ENCODE data around the gene SND1.

The SND1 gene

GRCh38 chr7:127845522-127846214, 193.7 kb downstream of the SND1 start:
- Mint-ChIP-seq H3K4me1 (peaks cover 4% of the 10 kb centered on the region), H3K27me3 (no peaks in the 10 kb centered on the region), H3K4me3 (no peak overlapping the region), H3K9me3 (no peaks in the 10 kb centered on the region), H3K36me3 (peaks cover 65% of the 10 kb centered on the region), H3K27ac (no peak overlapping the region)
- no peak for ATAC-seq

- Mint-ChIP-seq H3K36me3 (peaks cover 64% of the 10 kb centered on the region), H3K4me3 (no peak overlapping the region)
These were observed 195.6 kb downstream of the SND1 start for GRCh38 chr7:127847641-127848040.

DNA sequence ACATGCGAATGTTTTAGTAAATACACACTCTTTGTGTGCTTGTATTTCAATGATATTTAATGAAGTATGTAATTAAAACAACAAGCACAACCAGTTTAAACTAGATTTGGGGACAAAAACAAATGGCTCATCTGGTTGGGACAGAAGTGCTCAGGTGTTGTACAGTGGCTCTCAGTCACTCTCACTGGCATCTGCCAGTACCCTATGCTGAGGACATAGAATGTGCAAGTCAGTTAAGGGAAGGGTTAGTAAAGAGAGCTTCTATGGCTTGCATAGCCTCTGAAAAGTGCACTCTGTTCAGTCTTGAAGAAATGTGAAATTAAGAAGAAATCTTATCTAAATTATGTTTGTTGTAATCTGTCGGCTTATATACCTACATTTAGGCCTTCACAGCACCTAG, 196.2 kb downstream of the SND1 start:
- no peak overlapping the region for H3K27ac Mint-ChIP-seq
- H3K36me3 Mint-ChIP-seq: peaks cover 58% of the 10 kb centered on the region
- H3K4me3 Mint-ChIP-seq: no peak overlapping the region
- H3K9me3 Mint-ChIP-seq: no peaks in the 10 kb centered on the region
- no peaks in the 10 kb centered on the region for H3K27me3 Mint-ChIP-seq
- no peak for ATAC-seq
- peaks cover 9% of the 10 kb centered on the region for H3K4me1 Mint-ChIP-seq

More at GRCh38 chr7:127847641-127848040, 195.6 kb downstream of the SND1 start:
- Mint-ChIP-seq H3K27me3 (no peaks in the 10 kb centered on the region), H3K27ac (no peak overlapping the region), H3K9me3 (no peaks in the 10 kb centered on the region), H3K4me1 (peaks cover 9% of the 10 kb centered on the region)
- ATAC-seq: no peak

- H3K27ac Mint-ChIP-seq: no peak overlapping the region
- H3K4me1 Mint-ChIP-seq: peaks cover 12% of the 10 kb centered on the region
- peaks cover 46% of the 10 kb centered on the region for H3K36me3 Mint-ChIP-seq
- H3K9me3 Mint-ChIP-seq: no peaks in the 10 kb centered on the region
- no peak overlapping the region for H3K4me3 Mint-ChIP-seq
- no peak for ATAC-seq
- H3K27me3 Mint-ChIP-seq: no peaks in the 10 kb centered on the region
These were observed 198.2 kb downstream of the SND1 start for GRCh38 chr7:127850195-127850594.

- peaks cover 35% of the 10 kb centered on the region for H3K4me1 Mint-ChIP-seq
- no peak for ATAC-seq
These were observed 202.4 kb downstream of the SND1 start for GRCh38 chr7:127854383-127854782.

DNA sequence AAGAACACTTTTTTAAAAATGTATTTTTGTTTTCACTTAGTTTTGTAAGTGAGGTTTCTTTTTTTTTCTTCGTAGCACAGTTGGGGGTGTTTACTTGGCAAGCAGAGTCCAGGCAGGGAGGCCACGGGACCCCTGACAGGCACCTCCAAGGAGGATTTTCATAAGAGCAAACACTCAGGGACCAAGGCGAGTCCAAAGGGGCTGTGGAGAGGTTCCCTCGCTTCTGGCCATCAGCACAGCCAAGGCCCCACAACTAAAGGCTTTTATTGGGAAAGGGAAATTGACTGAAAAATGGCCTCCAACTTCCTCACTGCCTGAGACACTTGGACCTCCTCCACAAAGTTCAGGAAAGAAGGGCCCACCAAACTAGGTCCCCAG, 205.5 kb downstream of the SND1 start:
- Mint-ChIP-seq H3K9me3 (no peaks in the 10 kb centered on the region), H3K27me3 (no peaks in the 10 kb centered on the region), H3K27ac (no peak overlapping the region), H3K4me1 (peaks cover 31% of the 10 kb centered on the region), H3K36me3 (peaks cover 35% of the 10 kb centered on the region), H3K4me3 (no peak overlapping the region)
- ATAC-seq: no peak

More at GRCh38 chr7:127854383-127854782, 202.4 kb downstream of the SND1 start:
- no peaks in the 10 kb centered on the region for H3K9me3 Mint-ChIP-seq
- H3K4me3 Mint-ChIP-seq: no peak overlapping the region
- H3K36me3 Mint-ChIP-seq: peaks cover 48% of the 10 kb centered on the region
- H3K27me3 Mint-ChIP-seq: no peaks in the 10 kb centered on the region
- peak overlapping the region; percentile 30 for H3K27ac Mint-ChIP-seq

- Mint-ChIP-seq H3K27ac (peak overlapping the region; percentile 39), H3K36me3 (peaks cover 35% of the 10 kb centered on the region), H3K27me3 (no peaks in the 10 kb centered on the region), H3K4me3 (no peak overlapping the region), H3K4me1 (peaks cover 31% of the 10 kb centered on the region), H3K9me3 (no peaks in the 10 kb centered on the region)
- no peak for ATAC-seq
These were observed 206.3 kb downstream of the SND1 start for GRCh38 chr7:127858091-127858914.

- H3K27ac Mint-ChIP-seq: peak overlapping the region; percentile 39
- no peaks in the 10 kb centered on the region for H3K27me3 Mint-ChIP-seq
- H3K4me3 Mint-ChIP-seq: no peak overlapping the region
- H3K4me1 Mint-ChIP-seq: peaks cover 31% of the 10 kb centered on the region
- H3K36me3 Mint-ChIP-seq: peaks cover 34% of the 10 kb centered on the region
- H3K9me3 Mint-ChIP-seq: no peaks in the 10 kb centered on the region
- no peak for ATAC-seq
These were observed 206.9 kb downstream of the SND1 start for GRCh38 chr7:127858915-127859189.

DNA sequence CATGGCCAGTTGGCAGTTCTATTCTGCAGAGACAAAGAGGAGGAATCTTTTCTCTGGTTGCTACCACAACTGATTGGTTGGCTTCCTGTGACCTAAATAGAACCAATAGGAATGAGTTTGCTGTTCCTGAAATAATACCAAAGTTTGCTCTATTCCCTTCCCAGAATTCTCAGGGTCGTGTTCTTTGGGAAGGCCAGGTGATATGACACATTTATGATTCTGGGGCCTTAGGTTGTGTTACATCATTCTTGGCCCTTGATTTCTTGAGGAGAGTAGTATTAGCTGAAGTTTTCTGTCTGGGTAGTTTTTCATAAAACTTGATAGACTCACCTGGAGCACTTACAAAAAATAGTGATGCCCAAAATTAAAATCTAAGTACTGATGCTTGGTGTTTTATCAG, 207.3 kb downstream of the SND1 start:
- no peak overlapping the region for H3K4me3 Mint-ChIP-seq
- peaks cover 31% of the 10 kb centered on the region for H3K36me3 Mint-ChIP-seq
- no peak overlapping the region for H3K27ac Mint-ChIP-seq
- no peaks in the 10 kb centered on the region for H3K9me3 Mint-ChIP-seq
- peaks cover 31% of the 10 kb centered on the region for H3K4me1 Mint-ChIP-seq
- ATAC-seq: no peak
- no peaks in the 10 kb centered on the region for H3K27me3 Mint-ChIP-seq

DNA sequence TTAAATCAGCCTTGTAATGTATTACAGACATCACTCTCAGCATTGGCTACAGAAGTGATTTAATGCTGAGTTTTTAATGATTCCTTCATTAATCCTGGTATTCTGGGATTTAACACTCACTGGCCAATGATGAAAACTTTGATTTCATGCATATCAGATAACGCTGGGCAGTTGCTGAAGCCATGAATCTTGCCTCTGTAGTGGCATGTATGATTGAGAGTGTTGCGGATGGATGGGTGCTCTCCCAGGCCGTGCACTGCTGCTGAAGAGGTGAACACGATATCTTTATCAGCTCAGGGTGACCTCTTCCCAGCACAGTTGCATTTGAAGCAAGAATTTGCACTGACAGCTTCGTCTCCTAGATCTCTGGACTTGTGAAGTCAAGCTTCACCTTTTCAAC, 210.5 kb downstream of the SND1 start:
- H3K4me3 Mint-ChIP-seq: no peak overlapping the region
- H3K9me3 Mint-ChIP-seq: no peaks in the 10 kb centered on the region
- peaks cover 12% of the 10 kb centered on the region for H3K4me1 Mint-ChIP-seq
- no peak overlapping the region for H3K27ac Mint-ChIP-seq
- peaks cover 49% of the 10 kb centered on the region for H3K36me3 Mint-ChIP-seq
- no peaks in the 10 kb centered on the region for H3K27me3 Mint-ChIP-seq
- no peak for ATAC-seq

DNA sequence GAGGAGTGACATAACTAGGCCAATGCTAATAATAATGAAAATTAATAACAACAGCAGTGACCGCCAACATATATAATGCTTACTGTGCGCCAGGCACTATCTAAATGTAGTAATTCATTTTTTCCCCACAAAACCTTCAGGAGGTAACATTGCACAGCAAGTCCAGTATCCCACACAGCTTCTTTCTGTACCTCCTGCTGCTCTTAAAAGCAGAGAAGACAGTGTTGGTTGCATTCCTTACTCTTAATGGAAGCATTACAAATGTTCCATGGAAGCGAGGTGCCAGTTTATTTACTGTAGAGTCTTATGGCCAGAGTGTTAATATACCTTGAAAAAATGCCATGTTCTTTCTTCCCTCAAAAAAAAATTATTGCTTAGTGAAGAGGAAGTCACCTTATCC, 211.1 kb downstream of the SND1 start:
- H3K27ac Mint-ChIP-seq: no peak overlapping the region
- no peak for ATAC-seq
- H3K27me3 Mint-ChIP-seq: no peaks in the 10 kb centered on the region
- no peaks in the 10 kb centered on the region for H3K9me3 Mint-ChIP-seq
- no peak overlapping the region for H3K4me3 Mint-ChIP-seq
- H3K4me1 Mint-ChIP-seq: peaks cover 9% of the 10 kb centered on the region
- H3K36me3 Mint-ChIP-seq: peaks cover 51% of the 10 kb centered on the region

DNA sequence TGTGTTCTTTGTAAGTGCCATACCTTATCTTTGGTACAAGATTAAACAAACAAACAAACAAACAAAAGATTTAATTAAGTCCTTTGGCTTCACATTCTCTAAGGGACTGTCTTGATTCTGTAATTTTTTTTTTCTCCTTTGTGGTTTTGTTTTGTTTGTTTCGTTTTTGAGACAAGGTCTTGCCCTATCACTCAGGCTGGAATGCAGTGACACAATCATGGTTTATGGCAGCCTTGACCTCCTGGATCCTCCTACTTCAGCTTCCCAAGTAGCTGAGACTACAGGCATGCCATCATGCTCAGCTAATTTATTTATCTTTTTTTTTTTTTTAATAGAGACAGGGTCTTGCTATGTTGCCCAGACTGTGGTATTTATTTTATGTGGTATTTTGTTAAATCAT, 213.5 kb downstream of the SND1 start:
- ATAC-seq: no peak
- peaks cover under 1% of the 10 kb centered on the region for H3K4me1 Mint-ChIP-seq
- H3K9me3 Mint-ChIP-seq: no peaks in the 10 kb centered on the region
- no peaks in the 10 kb centered on the region for H3K27me3 Mint-ChIP-seq
- no peak overlapping the region for H3K27ac Mint-ChIP-seq
- peaks cover 58% of the 10 kb centered on the region for H3K36me3 Mint-ChIP-seq
- no peak overlapping the region for H3K4me3 Mint-ChIP-seq

DNA sequence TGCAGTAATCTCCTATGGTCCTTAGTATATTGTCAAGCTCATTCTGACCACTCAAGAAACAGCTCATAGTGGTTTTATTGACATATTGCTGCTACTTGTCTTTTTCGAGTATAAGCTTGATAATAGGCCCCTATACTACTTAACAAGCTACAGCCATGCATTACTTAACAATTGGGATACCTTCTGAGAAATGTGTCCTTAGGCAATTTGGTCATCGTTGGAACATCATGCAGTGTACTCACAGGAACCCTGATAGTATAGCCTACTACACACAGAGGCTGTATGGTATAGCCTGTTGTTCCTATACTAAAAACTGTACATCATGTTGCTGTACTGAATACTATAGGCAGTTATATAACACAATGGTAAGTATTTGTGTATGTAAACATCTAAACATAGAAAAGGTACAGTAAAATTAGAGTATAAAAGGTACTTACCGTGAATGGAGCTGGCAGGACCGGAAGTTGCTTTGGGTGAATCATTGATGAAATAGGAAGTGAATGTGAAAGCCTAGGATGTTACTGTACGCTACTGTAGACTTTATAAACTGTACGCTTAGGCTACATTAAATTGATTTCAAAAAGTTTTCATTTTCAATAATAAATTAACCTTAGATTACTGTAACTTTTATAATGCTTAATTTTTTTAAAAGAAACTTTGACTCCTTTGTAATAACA, 218.4 kb downstream of the SND1 start:
- H3K27ac Mint-ChIP-seq: no peak overlapping the region
- peaks cover 5% of the 10 kb centered on the region for H3K4me1 Mint-ChIP-seq
- H3K36me3 Mint-ChIP-seq: peaks cover 56% of the 10 kb centered on the region
- no peaks in the 10 kb centered on the region for H3K9me3 Mint-ChIP-seq
- H3K4me3 Mint-ChIP-seq: no peak overlapping the region
- peak; percentile 56 for ATAC-seq
- no peaks in the 10 kb centered on the region for H3K27me3 Mint-ChIP-seq

DNA sequence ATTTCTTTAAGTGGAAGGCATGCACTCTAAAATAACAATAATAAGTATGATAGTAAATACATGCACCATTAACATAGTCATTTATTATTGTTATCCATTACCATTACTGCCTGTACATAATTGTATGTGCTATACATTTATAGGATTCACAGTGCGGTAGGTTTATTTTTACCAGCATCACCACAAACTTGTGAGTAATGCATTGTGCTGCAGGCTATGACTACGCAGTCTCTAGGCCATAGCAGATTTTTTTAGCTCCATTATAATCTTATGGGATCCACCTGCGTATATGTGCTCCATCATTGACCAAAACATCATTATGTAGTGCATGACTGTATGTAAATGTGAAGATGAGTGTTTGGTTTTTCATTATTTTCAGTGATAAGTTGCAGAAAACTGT, 219.2 kb downstream of the SND1 start:
- Mint-ChIP-seq H3K9me3 (no peaks in the 10 kb centered on the region), H3K36me3 (peaks cover 49% of the 10 kb centered on the region), H3K4me1 (peaks cover 5% of the 10 kb centered on the region), H3K27me3 (no peaks in the 10 kb centered on the region), H3K27ac (no peak overlapping the region), H3K4me3 (no peak overlapping the region)
- ATAC-seq: no peak

DNA sequence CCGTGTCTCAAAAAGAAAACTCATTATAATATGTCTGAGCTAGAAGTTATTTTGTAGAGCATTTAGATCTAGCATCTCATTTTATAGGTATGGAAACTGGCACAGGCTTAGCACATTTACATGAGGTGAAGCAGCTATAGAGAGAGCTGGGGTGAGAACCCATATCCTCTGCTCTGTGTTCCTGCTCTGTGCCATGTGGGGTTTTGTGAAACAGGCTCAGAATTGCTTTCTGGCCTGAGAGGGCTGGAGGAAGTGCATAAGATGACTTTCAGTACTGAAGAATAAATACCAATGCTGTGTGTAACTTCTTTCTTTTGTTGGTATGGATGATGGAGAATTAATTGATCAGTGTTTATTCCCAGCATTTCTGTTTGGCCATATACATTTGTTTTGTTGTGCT, 220.1 kb downstream of the SND1 start:
- H3K4me1 Mint-ChIP-seq: peaks cover 5% of the 10 kb centered on the region
- H3K9me3 Mint-ChIP-seq: no peaks in the 10 kb centered on the region
- H3K4me3 Mint-ChIP-seq: no peak overlapping the region
- H3K27me3 Mint-ChIP-seq: no peaks in the 10 kb centered on the region
- no peak overlapping the region for H3K27ac Mint-ChIP-seq
- no peak for ATAC-seq
- peaks cover 40% of the 10 kb centered on the region for H3K36me3 Mint-ChIP-seq

- Mint-ChIP-seq H3K4me1 (peaks cover 5% of the 10 kb centered on the region), H3K4me3 (no peak overlapping the region), H3K27ac (no peak overlapping the region), H3K9me3 (no peaks in the 10 kb centered on the region), H3K27me3 (no peaks in the 10 kb centered on the region), H3K36me3 (peaks cover 30% of the 10 kb centered on the region)
- ATAC-seq: no peak
These were observed 221.2 kb downstream of the SND1 start for GRCh38 chr7:127873151-127873550.
